GM12891 (cell line): ENCODE data around the gene C1QTNF9.

ENCODE experiments used
- POLR2A ChIP-seq: IDR thresholded peaks from 2 replicates; pipeline ENCODE4 v1.6.1; 2011; ENCODE audit warnings: low read depth, low read length, control low read depth
- POLR2AphosphoS5 ChIP-seq: IDR thresholded peaks from 2 replicates; pipeline ENCODE4 v1.6.1; 2011; ENCODE audit warnings: low read depth, low read length, control low read depth

GRCh38 chr13:24348385-24348784, 39.0 kb downstream of the C1QTNF9 start:
- TF ChIP-seq POLR2A (no peak), POLR2AphosphoS5 (no peak)
